Esophagus squamous epithelium (tissue), 5 donors: ENCODE measurements around the gene BRPF1. TPM values are rescaled to one million over a fixed set of nuclear protein-coding genes. Genes with fewer than 3 reads are reported as not detected.

ENCODE experiments used
- DNase-seq: peaks from one replicate; lab custom pipeline; 2025; lab: John Stamatoyannopoulos, UW
- H3K27ac ChIP-seq, 4 donors: fragments of 200-600 bp; sonication (generic); one replicate each; pipeline ENCODE4 v1.5.1; 2016 to 2019; ENCODE audit warnings: mild to moderate bottlenecking in 1 of 4
- H3K27me3 ChIP-seq, 4 donors: fragments of 200-600 bp; sonication (generic); 1 replicate in 3 of 4; 2 replicates in 1 of 4; pipeline versions ENCODE4 v1.5.1 to v1.6.0; 2017 to 2021; ENCODE audit warnings: antibody characterized with exemption in 1 of 4
- H3K36me3 ChIP-seq, 3 donors: fragments of 200-600 bp; sonication (generic); one replicate each; pipeline ENCODE4 v1.5.1; 2016 to 2019
- H3K4me1 ChIP-seq, 3 donors: fragments of 200-600 bp; sonication (generic); one replicate each; pipeline ENCODE4 v1.5.1; 2017 to 2019
- H3K4me3 ChIP-seq, 4 donors: fragments of 200-600 bp; sonication (generic); 1 replicate in 3 of 4; 2 replicates in 1 of 4; pipeline ENCODE4 v1.5.1; 2016 to 2019; ENCODE audit warnings: mild to moderate bottlenecking in 2 of 4, moderate library complexity in 1 of 4
- H3K9me3 ChIP-seq, 3 donors: fragments of 200-600 bp; sonication (generic); one replicate each; pipeline ENCODE4 v1.5.1; 2016 to 2019
- POLR2A ChIP-seq, 4 donors: fragments of 450-650 bp; IDR thresholded peaks; one replicate each; pipeline ENCODE4 v1.6.1; 2017; ENCODE audit warnings: antibody characterized with exemption in 4 of 4, mild to moderate bottlenecking in 4 of 4, moderate library complexity in 3 of 4
- WGBS, 2 donors: methylation state at CpG; one replicate each; pipeline ENCODE4 v1.1.5; 2018; 5-methylcytosine and 5-hydroxymethylcytosine counted together
- intact Hi-C: fragments of 100-400 bp; cut with DNase I; formaldehyde crosslinking; loops from one replicate; pipeline ENCODE4 v1.15.0; 2022
- total RNA-seq, 4 donors: library from RNA; depleted of rRNA; stranded (reverse); fragments of >200 nt; gene quantifications; one replicate each; pipeline ENCODE4 v1.1.0, GENCODE V29; 2016
- TF ChIP-seq, protein P1 (sequence below), 6 experiments: fragments of 450-650 bp in 4 of 6; fragments of 200-600 bp in 2 of 6; sonication (generic) in 2 of 6; IDR thresholded peaks; one replicate each; pipeline ENCODE4 v1.5.1; 2016 to 2019; ENCODE audit warnings: antibody characterized with exemption in 6 of 6, mild to moderate bottlenecking in 4 of 6, moderate library complexity in 4 of 6
- donor health status: DM: yes; HTN: yes; CAD: no.

BRPF1 gene
- total RNA-seq, 4 donors from 2014 or later, result 9.8 to 18.3 (median 15.4) TPM

DNA sequence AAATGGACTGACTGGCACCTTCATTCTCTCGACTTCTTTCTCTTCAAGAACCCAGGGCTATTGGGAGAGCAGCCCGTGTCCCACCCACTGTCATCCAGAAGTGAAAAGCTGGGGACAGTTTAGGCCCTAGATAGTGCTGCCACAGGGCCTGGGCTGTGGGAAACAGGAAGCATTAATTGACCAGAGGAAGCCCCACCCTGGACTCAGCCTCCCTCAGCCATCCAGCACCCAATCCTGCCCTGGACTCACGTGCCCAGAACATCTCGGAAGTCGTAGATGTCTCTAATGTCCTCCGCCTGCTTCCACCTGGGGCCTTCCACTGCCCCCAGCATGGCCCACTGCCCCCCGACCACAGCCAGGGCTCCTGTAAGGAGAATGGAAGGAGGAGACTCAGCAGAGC lies 35.9 kb downstream of the BRPF1 start:
- no peak for DNase-seq
- 61 to 77% methylated on average over 4 of the region's 7 CpGs for WGBS, 2 donors
- intact Hi-C loops, result no loop called here
- peak overlapping the region in 3 of 4 donors; percentile 22 to 72 (median 39) for H3K27ac ChIP-seq
- peaks cover 19 to 45% (median 32%) of the 10 kb centered on the region in 3 donors for H3K4me1 ChIP-seq
- H3K36me3 ChIP-seq, result peaks cover 0 to 20% (median 4%) of the 10 kb centered on the region in 3 donors
- H3K4me3 ChIP-seq, result no peak overlapping the region
- no peaks in the 10 kb centered on the region for H3K9me3 ChIP-seq
- TF ChIP-seq, protein P1, sequence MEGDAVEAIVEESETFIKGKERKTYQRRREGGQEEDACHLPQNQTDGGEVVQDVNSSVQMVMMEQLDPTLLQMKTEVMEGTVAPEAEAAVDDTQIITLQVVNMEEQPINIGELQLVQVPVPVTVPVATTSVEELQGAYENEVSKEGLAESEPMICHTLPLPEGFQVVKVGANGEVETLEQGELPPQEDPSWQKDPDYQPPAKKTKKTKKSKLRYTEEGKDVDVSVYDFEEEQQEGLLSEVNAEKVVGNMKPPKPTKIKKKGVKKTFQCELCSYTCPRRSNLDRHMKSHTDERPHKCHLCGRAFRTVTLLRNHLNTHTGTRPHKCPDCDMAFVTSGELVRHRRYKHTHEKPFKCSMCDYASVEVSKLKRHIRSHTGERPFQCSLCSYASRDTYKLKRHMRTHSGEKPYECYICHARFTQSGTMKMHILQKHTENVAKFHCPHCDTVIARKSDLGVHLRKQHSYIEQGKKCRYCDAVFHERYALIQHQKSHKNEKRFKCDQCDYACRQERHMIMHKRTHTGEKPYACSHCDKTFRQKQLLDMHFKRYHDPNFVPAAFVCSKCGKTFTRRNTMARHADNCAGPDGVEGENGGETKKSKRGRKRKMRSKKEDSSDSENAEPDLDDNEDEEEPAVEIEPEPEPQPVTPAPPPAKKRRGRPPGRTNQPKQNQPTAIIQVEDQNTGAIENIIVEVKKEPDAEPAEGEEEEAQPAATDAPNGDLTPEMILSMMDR (IDR thresholded peaks at IDR 0.05), result no peak
- no peak for TF ChIP-seq POLR2A (IDR thresholded peaks at IDR 0.05)
- no peaks in the 10 kb centered on the region for H3K27me3 ChIP-seq

DNA sequence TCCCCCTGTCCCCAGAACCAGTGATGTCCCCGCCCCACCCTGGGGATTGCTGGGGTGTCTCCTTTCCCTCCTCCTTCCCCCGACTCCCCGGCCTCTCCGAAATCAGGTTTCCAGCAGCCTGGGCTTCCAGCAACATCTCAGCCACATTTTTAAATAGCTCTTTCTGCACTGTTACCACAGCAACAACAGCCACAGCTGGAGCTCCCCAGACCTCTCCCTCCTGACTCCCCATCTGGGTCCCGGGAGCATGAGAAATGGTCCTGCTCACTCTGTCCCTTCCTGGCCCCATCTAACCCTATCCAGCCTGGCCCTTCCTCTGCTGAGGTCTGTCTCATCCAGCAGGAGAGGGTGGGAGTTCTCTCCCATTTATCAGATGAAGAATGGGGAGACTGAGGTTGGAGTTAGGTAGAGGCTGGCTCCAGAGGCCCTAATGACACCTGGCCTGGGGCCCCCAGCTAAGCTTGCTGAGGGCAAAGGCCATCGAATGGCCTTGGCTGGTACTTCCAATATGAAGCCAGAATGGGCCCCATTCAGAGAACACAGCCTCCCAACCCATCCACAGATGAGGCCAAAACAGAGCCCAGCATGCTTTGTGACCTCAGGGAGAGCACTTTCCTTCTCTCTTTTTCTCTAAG lies 36.7 kb downstream of the BRPF1 start:
- Histone ChIP-seq H3K4me1 (peaks cover 19 to 45% (median 32%) of the 10 kb centered on the region in 3 donors), H3K4me3 (peak overlapping the region in 1 of 4 donors; percentile 78), H3K27ac (peak overlapping the region; percentile 22 to 90 (median 89)), H3K9me3 (no peaks in the 10 kb centered on the region), H3K36me3 (peaks cover 0 to 12% (median 4%) of the 10 kb centered on the region in 3 donors), H3K27me3 (no peaks in the 10 kb centered on the region)
- WGBS, 2 donors, result 61 to 71% methylated on average over 4 to 5 of the region's 6 CpGs
- intact Hi-C loops, result no loop called here
- DNase-seq, result no peak
- TF ChIP-seq, protein P1 (IDR thresholded peaks at IDR 0.05), result no peak
- no peak for TF ChIP-seq POLR2A (IDR thresholded peaks at IDR 0.05)

DNA sequence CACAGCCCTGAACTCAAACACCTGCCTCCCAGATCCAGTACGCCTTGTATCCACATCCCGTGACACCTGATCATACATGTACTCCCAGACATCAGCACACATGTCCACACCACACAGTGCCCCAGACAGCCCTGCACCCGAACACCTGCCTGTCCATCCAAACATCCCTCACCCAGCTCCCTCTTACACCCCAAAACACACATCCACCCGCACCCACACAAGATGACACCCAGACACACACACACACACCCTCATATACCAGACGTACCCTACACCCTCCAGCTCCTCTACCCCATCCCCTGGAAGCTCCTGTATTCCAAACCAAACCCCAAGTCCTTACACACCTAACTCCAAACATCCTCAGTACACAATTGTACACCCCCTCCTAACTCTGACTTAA lies 37.5 kb downstream of the BRPF1 start:
- Histone ChIP-seq H3K9me3 (no peaks in the 10 kb centered on the region), H3K27ac (peak overlapping the region; percentile 72 to 90 (median 89)), H3K4me1 (peaks cover 19 to 45% (median 32%) of the 10 kb centered on the region in 3 donors), H3K27me3 (no peaks in the 10 kb centered on the region), H3K4me3 (peak overlapping the region; percentile 41 to 78 (median 64)), H3K36me3 (peaks cover 0 to 12% (median 4%) of the 10 kb centered on the region in 3 donors)
- intact Hi-C loops, result no loop called here
- no peak for DNase-seq
- WGBS, 2 donors, result 58 to 65% methylated on average over 5 of the region's 5 CpGs
- TF ChIP-seq, protein P1 (IDR thresholded peaks at IDR 0.05), result no peak
- TF ChIP-seq POLR2A (IDR thresholded peaks at IDR 0.05), result no peak

DNA sequence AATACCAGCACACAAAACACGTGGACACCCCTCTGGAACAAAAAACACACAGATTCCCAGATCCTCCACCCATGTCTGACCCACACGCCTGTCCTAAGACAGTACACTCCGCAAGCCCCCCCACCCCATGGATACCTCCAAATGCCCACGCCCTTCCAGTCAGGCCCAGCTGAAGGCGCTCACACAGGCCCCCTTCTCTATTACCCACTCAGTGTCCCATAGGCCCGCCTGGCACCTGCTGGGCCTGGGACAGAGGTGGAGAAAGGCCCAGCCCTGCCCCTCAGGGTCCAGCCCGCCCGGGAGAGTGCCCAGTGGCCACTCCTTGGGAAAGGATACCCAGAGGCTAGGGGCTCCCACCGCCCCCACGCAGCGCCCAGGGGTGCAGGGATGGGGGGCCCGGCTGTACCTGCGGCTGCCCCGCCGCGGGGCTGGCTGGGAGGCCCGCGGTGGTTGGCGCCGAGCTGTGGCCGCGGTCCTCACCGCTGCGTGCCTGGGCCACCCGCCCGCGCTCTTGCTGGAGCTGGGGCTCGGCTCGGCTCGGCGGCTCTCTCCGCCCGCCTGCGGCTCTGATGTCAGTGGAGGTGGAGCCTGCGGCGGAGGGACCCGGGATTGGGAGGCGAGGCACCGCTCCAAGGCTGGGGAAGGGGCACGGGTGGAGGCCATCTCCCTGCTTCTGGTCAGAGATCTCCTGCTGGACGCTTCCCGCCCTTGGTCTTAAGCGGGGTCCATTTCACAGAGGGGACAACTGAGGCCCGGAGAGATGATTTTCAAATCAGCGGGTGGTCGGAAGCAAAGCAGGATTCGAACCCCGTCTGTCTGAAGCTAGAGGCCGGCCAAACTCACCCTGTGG lies 38.1 kb downstream of the BRPF1 start, which contains the start of gene CAMK1:
Gene CAMK1, minus strand, starts transcription at position 522 of the 850 bp plus-strand sequence. CDS start 2,198 bp downstream, outside the sequence.
- peak in 2 of 4 donors; percentile 69 to 74 for TF ChIP-seq POLR2A (IDR thresholded peaks at IDR 0.05)
- TF ChIP-seq, protein P1 (IDR thresholded peaks at IDR 0.05), result no peak
- H3K27me3 ChIP-seq, result no peaks in the 10 kb centered on the region
- H3K4me1 ChIP-seq, result peaks cover 19 to 45% (median 32%) of the 10 kb centered on the region in 3 donors
- no peak for DNase-seq
- peaks cover 0 to 12% (median 4%) of the 10 kb centered on the region in 3 donors for H3K36me3 ChIP-seq
- H3K4me3 ChIP-seq, result peak within 1 kb of the TSS; percentile 41 to 78 (median 64)
- intact Hi-C loops, result no loop called here
- WGBS, 2 donors, result 4 to 29% methylated on average over 9 to 10 of the region's 49 CpGs
- peak within 1 kb of the TSS; percentile 72 to 90 (median 89) for H3K27ac ChIP-seq
- H3K9me3 ChIP-seq, result no peaks in the 10 kb centered on the region
